DND-41 (cell line): ENCODE measurements around the gene PLEKHA8.

Experiments used
- EZH2 ChIP-seq: IDR thresholded peaks from 3 replicates; pipeline ENCODE4 v1.6.1; 2012; ENCODE audit warnings: borderline replicate concordance, low read depth, mild to moderate bottlenecking, moderate library complexity, low read length, inconsistent platforms; ENCODE audit not compliant: severe bottlenecking
- TF ChIP-seq, protein P1 (sequence below): IDR thresholded peaks from 2 replicates; pipeline ENCODE4 v1.5.1; 2012; ENCODE audit warnings: borderline replicate concordance, low read length, moderate library complexity, mild to moderate bottlenecking; ENCODE audit not compliant: poor library complexity, severe bottlenecking; ENCODE audit errors: extremely low read depth

DNA sequence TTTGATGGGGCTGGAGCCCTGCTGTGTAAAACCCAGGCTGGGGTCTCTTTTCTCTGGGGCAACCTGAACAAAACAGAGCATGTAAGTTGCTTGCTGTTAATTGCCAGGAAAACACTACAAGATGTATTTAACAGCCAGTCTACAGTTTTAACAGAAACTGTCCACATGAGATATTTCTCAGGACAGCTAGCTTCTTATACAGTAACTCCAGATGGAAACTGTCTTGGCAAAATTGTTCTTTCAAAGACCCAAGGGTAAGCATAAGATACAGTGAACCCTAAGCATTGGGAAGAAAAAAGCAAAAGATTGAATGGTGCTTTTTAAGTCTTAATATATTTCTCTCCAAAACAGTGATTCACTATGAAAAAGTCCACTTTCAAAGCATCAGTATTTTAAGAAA is 9.8 kb upstream of the PLEKHA8 start:
- TF ChIP-seq, protein P1, sequence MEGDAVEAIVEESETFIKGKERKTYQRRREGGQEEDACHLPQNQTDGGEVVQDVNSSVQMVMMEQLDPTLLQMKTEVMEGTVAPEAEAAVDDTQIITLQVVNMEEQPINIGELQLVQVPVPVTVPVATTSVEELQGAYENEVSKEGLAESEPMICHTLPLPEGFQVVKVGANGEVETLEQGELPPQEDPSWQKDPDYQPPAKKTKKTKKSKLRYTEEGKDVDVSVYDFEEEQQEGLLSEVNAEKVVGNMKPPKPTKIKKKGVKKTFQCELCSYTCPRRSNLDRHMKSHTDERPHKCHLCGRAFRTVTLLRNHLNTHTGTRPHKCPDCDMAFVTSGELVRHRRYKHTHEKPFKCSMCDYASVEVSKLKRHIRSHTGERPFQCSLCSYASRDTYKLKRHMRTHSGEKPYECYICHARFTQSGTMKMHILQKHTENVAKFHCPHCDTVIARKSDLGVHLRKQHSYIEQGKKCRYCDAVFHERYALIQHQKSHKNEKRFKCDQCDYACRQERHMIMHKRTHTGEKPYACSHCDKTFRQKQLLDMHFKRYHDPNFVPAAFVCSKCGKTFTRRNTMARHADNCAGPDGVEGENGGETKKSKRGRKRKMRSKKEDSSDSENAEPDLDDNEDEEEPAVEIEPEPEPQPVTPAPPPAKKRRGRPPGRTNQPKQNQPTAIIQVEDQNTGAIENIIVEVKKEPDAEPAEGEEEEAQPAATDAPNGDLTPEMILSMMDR = no peak
- no peak for TF ChIP-seq EZH2
